Testis (tissue), 3 donors: Measurements from ENCODE around the gene PLEKHN1. TPM values are rescaled to one million over a fixed set of nuclear protein-coding genes. Genes with fewer than 3 reads are reported as not detected.

ENCODE experiments used
- DNase-seq: peaks from one replicate; pipeline ENCODE4 v3.0.0-alpha.2; 2019
- H3K27ac ChIP-seq, 2 donors: fragments of 200-600 bp; sonication (generic); one replicate each; pipeline ENCODE4 v1.5.1; 2019
- H3K27me3 ChIP-seq: fragments of 200-600 bp; sonication (generic); one replicate; pipeline ENCODE4 v1.5.1; 2019
- H3K36me3 ChIP-seq: fragments of 200-600 bp; sonication (generic); one replicate; pipeline ENCODE4 v1.5.1; 2017; ENCODE audit warnings: low read depth; ENCODE audit errors: missing control alignments
- H3K4me1 ChIP-seq: fragments of 200-600 bp; sonication (generic); one replicate; pipeline ENCODE4 v1.5.1; 2019
- H3K4me3 ChIP-seq, 2 donors: fragments of 200-600 bp; sonication (generic); one replicate each; pipeline ENCODE4 v1.5.1; 2017 to 2019
- H3K9me3 ChIP-seq: fragments of 200-600 bp; sonication (generic); one replicate; pipeline ENCODE4 v1.5.1; 2017
- POLR2A ChIP-seq: fragments of 450-650 bp; IDR thresholded peaks from one replicate; pipeline ENCODE4 v1.6.1; 2017; ENCODE audit warnings: antibody characterized with exemption, mild to moderate bottlenecking, moderate library complexity
- WGBS, 2 donors: methylation state at CpG; one replicate each; pipeline ENCODE4 v1.1.5; 2018; 5-methylcytosine and 5-hydroxymethylcytosine counted together
- intact Hi-C: fragments of 100-400 bp; cut with DNase I; formaldehyde crosslinking; loops from one replicate; pipeline ENCODE4 v1.15.1; 2023; ENCODE audit warnings: low total_unique reads
- polyA plus RNA-seq: library from polyadenylated mRNA; stranded (reverse); fragments of 350-450 nt; fragmentation: Illumina TruSeq; extraction: RNeasy Lipid Tissue Mini Kit (QIAGEN cat#74804); gene quantifications from one replicate; pipeline ENCODE4 v1.2.3, GENCODE V29; 2014; ENCODE audit warnings: low read depth, low replicate concordance; ENCODE audit not compliant: insufficient read depth
- total RNA-seq, 2 donors: library from RNA; depleted of rRNA; stranded (reverse); fragments of >200 nt; gene quantifications; one replicate each; pipeline ENCODE4 v1.2.3, GENCODE V29; 2016
- TF ChIP-seq, protein P1 (sequence below), 3 experiments: fragments of 450-650 bp in 2 of 3; fragments of 200-600 bp in 1 of 3; sonication (generic) in 1 of 3; IDR thresholded peaks; one replicate each; pipeline ENCODE4 v1.5.1; 2016 to 2019; ENCODE audit warnings: antibody characterized with exemption in 3 of 3, mild to moderate bottlenecking in 2 of 3, moderate library complexity in 1 of 3

Gene PLEKHN1
- total and polyA plus RNA-seq, 3 donors from 2014 or later, result 0.21 to 0.56 (median 0.47) TPM

DNA sequence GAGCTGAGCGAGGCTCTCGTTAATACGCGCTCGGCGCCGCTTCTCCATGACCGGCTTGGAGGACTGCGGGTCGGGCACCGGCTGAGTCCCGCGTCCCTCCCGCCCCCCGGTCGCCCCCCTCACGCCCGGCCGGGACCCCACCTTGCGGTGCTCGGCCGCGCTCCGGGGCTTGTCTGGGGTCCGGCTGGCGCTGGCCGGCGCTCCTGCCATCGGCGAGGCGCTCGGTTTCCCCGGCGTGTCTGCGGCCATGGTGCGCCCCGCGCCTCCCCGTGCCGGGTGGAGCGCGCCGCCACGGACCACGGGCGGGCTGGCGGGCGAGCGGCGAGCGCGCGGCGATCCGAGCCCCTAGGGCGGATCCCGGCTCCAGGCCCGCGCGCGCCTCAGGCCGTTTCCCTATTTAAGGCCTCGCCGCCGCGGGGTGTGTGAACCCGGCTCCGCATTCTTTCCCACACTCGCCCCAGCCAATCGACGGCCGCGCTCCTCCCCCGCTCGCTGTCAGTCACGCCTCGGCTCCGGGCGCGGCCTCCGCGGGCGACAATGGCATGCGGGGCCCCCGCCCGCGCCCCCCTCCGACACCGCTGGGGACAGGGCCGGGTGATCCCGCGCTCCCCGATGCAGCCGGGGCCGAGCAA, 33.6 kb downstream of the PLEKHN1 start, which contains the start of gene HES4:
Gene HES4, minus strand, starts transcription at position 373 of the 632 bp plus-strand sequence. Its CDS starts 124 bp downstream, at position 249.
- no peaks in the 10 kb centered on the region for H3K9me3 ChIP-seq
- peak; percentile 90 for DNase-seq
- H3K4me3 ChIP-seq, result peak within 1 kb of the TSS; percentile 56 to 64
- no peaks in the 10 kb centered on the region for H3K36me3 ChIP-seq
- peaks cover 12% of the 10 kb centered on the region for H3K4me1 ChIP-seq
- WGBS, 2 donors, result 0 to 3% methylated on average over 6 to 87 of the region's 95 CpGs
- H3K27me3 ChIP-seq, result no peaks in the 10 kb centered on the region
- peak within 1 kb of the TSS; percentile 87 to 89 for H3K27ac ChIP-seq
- TF ChIP-seq, protein P1, sequence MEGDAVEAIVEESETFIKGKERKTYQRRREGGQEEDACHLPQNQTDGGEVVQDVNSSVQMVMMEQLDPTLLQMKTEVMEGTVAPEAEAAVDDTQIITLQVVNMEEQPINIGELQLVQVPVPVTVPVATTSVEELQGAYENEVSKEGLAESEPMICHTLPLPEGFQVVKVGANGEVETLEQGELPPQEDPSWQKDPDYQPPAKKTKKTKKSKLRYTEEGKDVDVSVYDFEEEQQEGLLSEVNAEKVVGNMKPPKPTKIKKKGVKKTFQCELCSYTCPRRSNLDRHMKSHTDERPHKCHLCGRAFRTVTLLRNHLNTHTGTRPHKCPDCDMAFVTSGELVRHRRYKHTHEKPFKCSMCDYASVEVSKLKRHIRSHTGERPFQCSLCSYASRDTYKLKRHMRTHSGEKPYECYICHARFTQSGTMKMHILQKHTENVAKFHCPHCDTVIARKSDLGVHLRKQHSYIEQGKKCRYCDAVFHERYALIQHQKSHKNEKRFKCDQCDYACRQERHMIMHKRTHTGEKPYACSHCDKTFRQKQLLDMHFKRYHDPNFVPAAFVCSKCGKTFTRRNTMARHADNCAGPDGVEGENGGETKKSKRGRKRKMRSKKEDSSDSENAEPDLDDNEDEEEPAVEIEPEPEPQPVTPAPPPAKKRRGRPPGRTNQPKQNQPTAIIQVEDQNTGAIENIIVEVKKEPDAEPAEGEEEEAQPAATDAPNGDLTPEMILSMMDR (IDR thresholded peaks at IDR 0.05), result no peak
- no peak for TF ChIP-seq POLR2A
- intact Hi-C loops, result loop anchor here (10.0 kb wide), 1 partner anchor 65 kb away; no protein-coding TSS in a partner anchor

DNA sequence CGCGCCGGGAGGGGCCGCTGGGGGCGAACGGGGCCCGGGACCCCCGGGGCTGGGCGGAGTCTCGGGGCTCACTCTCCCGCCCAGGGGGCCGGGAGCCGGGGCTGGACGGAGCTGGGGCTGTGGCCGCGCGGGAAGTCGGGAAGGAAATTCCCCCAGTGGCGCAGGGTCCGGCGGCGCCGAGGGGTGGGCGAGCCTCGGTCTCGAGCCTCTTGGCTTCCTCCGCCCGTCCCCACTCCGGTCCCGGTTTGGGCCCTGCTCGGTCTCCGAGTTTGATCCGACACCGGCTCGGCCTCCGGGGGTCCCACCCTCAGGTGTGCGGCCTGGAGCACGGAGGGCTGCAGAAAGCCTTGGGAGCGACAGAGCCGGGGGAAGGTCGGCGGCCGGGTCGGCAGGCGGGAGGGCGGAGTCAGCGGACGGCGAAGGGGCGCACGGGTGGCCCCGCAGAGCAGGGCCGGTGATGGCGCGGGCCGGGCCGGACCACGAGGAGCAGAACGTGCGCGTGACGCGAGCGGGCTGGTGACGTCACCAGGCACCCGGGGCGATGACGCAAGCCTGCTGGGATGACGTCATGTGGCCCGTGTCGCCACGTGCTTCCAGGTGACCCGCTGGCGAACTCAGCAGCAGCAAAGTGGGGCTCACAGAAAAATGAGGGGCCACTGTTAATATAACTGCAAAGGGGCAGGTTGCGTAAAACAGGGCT, 34.2 kb downstream of the PLEKHN1 start:
- Histone ChIP-seq H3K27ac (peak overlapping the region; percentile 87 to 89), H3K9me3 (no peaks in the 10 kb centered on the region), H3K4me1 (peaks cover 19% of the 10 kb centered on the region), H3K36me3 (no peaks in the 10 kb centered on the region), H3K4me3 (peak overlapping the region; percentile 56 to 64), H3K27me3 (no peaks in the 10 kb centered on the region)
- 0 to 1% methylated on average over 11 to 31 of the region's 75 CpGs for WGBS, 2 donors
- intact Hi-C loops, result loop anchor here (10.0 kb wide), 1 partner anchor 64 kb away; no protein-coding TSS in a partner anchor
- TF ChIP-seq, protein P1 (IDR thresholded peaks at IDR 0.05), result no peak
- no peak for TF ChIP-seq POLR2A
- peak; percentile 70 for DNase-seq

DNA sequence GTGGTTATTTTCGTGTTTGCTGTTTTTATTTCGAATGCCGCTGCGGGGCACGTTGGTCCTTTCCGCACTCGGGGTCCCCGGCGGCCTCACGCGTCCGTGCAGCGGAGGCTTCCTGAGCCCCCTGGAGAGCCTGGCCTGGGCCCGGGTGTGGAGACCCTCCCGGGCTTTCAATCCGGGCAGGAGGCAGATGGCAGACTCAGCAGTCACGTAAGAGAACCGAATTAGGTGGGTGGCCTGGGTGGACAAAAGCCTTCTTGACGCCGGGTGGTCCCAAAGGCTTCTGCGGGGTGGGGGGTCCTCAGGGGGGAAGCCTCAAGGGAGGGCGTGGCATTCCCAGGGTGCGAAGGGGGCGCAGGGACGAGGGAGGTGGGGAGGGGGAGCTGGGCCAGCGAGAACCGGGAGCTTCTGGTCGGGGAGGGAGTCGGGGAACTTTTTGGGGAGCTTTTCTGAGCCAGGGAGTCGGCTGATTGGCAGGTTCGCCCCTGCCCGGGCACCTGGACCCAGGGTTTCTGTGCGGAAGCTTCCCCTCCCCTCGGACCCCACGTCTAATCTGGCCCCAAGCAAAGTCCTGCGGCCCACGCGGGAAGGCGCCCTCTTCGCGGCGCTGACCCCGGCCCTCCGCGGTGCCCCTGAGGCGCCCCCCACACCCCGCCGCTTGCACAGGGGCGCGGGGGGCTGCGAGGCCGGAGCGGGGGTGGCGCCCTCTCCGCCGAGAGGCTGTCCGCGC, 34.9 kb downstream of the PLEKHN1 start:
- no peak for DNase-seq
- Histone ChIP-seq H3K9me3 (no peaks in the 10 kb centered on the region), H3K27me3 (no peaks in the 10 kb centered on the region), H3K4me3 (peak overlapping the region; percentile 56 to 64), H3K27ac (peak overlapping the region; percentile 87 to 89), H3K36me3 (no peaks in the 10 kb centered on the region), H3K4me1 (peaks cover 20% of the 10 kb centered on the region)
- intact Hi-C loops, result loop anchor here (10.0 kb wide), 1 partner anchor 64 kb away; no protein-coding TSS in a partner anchor
- 1 to 4% methylated on average over 24 to 55 of the region's 58 CpGs for WGBS, 2 donors
- TF ChIP-seq POLR2A, result no peak
- TF ChIP-seq, protein P1 (IDR thresholded peaks at IDR 0.05), result no peak

DNA sequence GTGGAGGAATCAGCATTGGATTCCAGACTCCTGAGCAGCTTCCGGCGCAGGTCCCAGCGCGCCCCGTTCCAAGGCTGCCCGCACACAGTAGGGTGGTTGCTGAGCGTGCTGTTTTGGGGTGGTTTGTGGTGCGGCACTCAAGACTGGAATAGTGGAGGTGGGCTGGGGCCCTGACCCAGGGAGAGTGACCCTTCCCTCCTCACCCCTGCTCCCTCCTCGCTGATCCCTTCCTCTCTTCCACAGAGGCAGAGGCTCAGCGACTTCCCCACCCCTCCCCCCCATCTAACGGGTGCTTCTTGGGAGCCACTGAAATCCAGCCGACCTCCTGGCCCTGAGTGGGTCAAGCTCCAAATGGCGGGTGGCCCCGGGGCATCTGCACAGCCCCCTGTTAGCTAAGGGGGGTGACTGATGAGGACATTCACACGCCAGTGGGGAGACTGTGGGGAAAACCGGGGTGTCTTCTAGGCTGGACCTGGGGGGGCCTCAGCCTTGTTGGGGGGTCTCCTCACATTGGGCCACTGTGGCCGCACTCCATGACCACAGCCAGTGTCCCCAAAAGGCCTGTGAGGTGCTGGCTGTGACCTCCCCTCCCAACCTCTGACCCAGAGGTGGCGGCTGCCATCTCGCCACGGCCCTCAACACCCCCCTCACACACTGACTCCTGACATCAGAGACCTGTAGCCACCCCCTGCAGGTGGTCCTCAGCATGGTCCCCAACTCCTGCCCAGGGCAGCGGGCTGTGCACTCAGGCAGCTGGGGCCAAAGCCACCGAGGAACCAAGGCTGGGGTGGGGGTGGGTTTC, 37.5 kb downstream of the PLEKHN1 start:
- no peaks in the 10 kb centered on the region for H3K9me3 ChIP-seq
- no peaks in the 10 kb centered on the region for H3K27me3 ChIP-seq
- H3K4me1 ChIP-seq, result peaks cover 18% of the 10 kb centered on the region
- WGBS, 2 donors, result 84 to 85% methylated on average over 7 to 22 of the region's 22 CpGs
- no peak for DNase-seq
- H3K36me3 ChIP-seq, result no peaks in the 10 kb centered on the region
- H3K4me3 ChIP-seq, result no peak overlapping the region
- intact Hi-C loops, result loop anchor here (10.0 kb wide), 1 partner anchor 61 kb away; no protein-coding TSS in a partner anchor
- TF ChIP-seq POLR2A, result no peak
- TF ChIP-seq, protein P1 (IDR thresholded peaks at IDR 0.05), result no peak
- H3K27ac ChIP-seq, result no peak overlapping the region
